Measurements from ENCODE around the gene MTCL1. TPM values are rescaled to one million over a fixed set of nuclear protein-coding genes. Genes with fewer than 3 reads are reported as not detected.

The MTCL1 gene
- total and polyA plus RNA-seq, 2 of the 8 experiments (the other 6 are each of a cell fraction or from before 2014, with no cell fraction given) = 16.6 to 60.8 TPM

DNA sequence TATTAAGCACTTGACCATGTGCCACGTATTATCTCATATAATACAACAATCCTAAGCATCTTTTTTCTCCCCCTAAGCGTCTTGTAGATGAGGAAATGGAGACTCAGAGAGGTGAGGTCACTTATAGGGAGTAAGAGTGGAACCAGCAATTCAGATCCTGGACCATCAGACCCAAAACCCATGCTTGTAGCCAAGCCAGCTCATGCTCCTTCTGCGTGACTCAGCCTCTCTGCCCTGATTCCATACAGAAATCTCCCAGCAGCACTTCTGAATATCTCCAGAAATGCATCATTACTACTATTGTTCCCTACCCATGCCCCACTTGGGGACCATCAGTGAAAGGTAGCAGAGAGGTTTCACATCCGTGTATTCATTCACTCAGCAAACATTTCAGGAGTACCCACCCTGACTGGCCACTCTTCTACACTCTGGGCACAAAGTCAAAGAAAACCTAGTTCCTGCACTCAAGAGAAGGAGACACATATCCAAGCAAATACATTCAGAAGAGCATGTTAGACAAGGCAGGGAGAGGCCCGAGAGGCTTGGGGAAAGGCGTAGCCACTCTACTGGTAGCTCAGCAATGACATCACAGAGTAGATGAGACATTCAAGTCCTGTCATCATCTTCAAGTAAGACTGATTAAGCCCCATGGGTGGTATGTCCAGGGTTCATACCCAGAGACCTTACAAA is 141.9 kb downstream of the MTCL1 start:
- no peak overlapping the region for H3K4me3 ChIP-seq (ENCODE audit: extremely low read depth in 1 of 4, insufficient read depth in 2 of 4, low read depth in 3 of 4, low read length in 4 of 4)
- CTCF ChIA-PET (ENCODE audit: partially characterized antibody) = no interaction called here
- DNase-seq (ENCODE audit: low read depth in 1 of 2, low spot score in 2 of 2) = no peak
- WGBS, 2 experiments (ENCODE audit: extremely low coverage in 1 of 2, insufficient coverage in 1 of 2, insufficient read length in 1 of 2, insufficient replicate concordance in 2 of 2, low coverage in 1 of 2, low lambda C conversion rate in 2 of 2, missing lambda C conversion rate in 1 of 2) = 87% methylated on average over 6 of the region's 6 CpGs; no CpG with 5 or more reads in 1 of the 2 experiments
- no peak overlapping the region for H2BK20ac ChIP-seq (ENCODE audit: low read length)
- H3K27me3 ChIP-seq (replicated peaks in 1 of 4; ENCODE audit: control insufficient read depth in 3 of 4, extremely low read depth in 1 of 4, insufficient read depth in 3 of 4, low read length in 3 of 4) = no peaks in the 10 kb centered on the region
- no peak overlapping the region for H3K4me2 ChIP-seq (ENCODE audit: insufficient read depth in 1 of 2, low read depth in 2 of 2, low read length in 2 of 2)
- POLR2A ChIA-PET (ENCODE audit: partially characterized antibody) = no interaction called here
- H4K91ac ChIP-seq (replicated peaks; ENCODE audit: insufficient read length, low read length) = no peak overlapping the region
- H3K23ac ChIP-seq (ENCODE audit: insufficient read length) = no peak overlapping the region
- H3K14ac ChIP-seq (ENCODE audit: insufficient read length) = no peak overlapping the region
- FAIRE-seq = no peak
- no peaks in the 10 kb centered on the region for H3K79me1 ChIP-seq (ENCODE audit: low read depth, low read length)
- H4K8ac ChIP-seq (ENCODE audit: extremely low read depth, insufficient read depth, low read length) = no peak overlapping the region
- H2BK15ac ChIP-seq (ENCODE audit: low read length) = no peak overlapping the region
- no peak overlapping the region for H2AFZ ChIP-seq (ENCODE audit: low read length)
- no peak overlapping the region for H2BK5ac ChIP-seq (ENCODE audit: low read depth, low read length)
- H3K9me3 ChIP-seq (ENCODE audit: insufficient read depth in 2 of 2, low read depth in 1 of 2, low read length in 1 of 2) = no peaks in the 10 kb centered on the region
- H3K18ac ChIP-seq (ENCODE audit: extremely low read depth, low read length) = no peak overlapping the region
- H4K20me1 ChIP-seq (replicated peaks in 1 of 2; ENCODE audit: control insufficient read depth in 1 of 2, insufficient read depth in 2 of 2, low read length in 2 of 2) = no peaks in the 10 kb centered on the region
- H3K27ac ChIP-seq (ENCODE audit: low read depth, low read length) = no peak overlapping the region
- no peak overlapping the region for H2BK120ac ChIP-seq (replicated peaks; ENCODE audit: low read depth, low read length)
- H3K9ac ChIP-seq (replicated peaks in 1 of 4; ENCODE audit: extremely low read depth in 1 of 4, low read depth in 3 of 4, low read length in 3 of 4) = no peak overlapping the region
- no peak overlapping the region for H3K56ac ChIP-seq (replicated peaks; ENCODE audit: insufficient read length, low read depth, low read length)
- H4K5ac ChIP-seq (ENCODE audit: insufficient read length, low read depth, low read length) = no peak overlapping the region
- no peak overlapping the region for H2AK5ac ChIP-seq (ENCODE audit: low read depth, low read length)
- H2BK12ac ChIP-seq (ENCODE audit: low read depth, low read length) = no peak overlapping the region
- H3K4me1 ChIP-seq (replicated peaks in 1 of 4; ENCODE audit: control insufficient read depth in 3 of 4, insufficient read depth in 4 of 4, low read length in 3 of 4) = no peaks in the 10 kb centered on the region; a peak in 1 of 7 replicates
- H3K23me2 ChIP-seq (ENCODE audit: low read depth, low read length) = no peaks in the 10 kb centered on the region
- H3K79me2 ChIP-seq (ENCODE audit: control insufficient read depth in 1 of 2, insufficient read depth in 2 of 2, low read length in 2 of 2) = no peaks in the 10 kb centered on the region
- no peaks in the 10 kb centered on the region for H3K36me3 ChIP-seq (ENCODE audit: control insufficient read depth in 2 of 4, insufficient read depth in 4 of 4, low read length in 3 of 4)
- H3K4ac ChIP-seq (replicated peaks; ENCODE audit: insufficient read length, low read depth, low read length) = no peak overlapping the region
- TF ChIP-seq EZH2 (IDR thresholded peaks at IDR 0.05; ENCODE audit: low read depth, low read length, severe bottlenecking) (no peak), GTF2F1 (IDR thresholded peaks at IDR 0.05; ENCODE audit: borderline replicate concordance, low read depth, low read length) (no peak), BRCA1 (IDR thresholded peaks at IDR 0.05; ENCODE audit: low read depth, low read length) (no peak), YY1 (IDR thresholded peaks at IDR 0.05; ENCODE audit: low read depth, low read length) (no peak), JUN (IDR thresholded peaks at IDR 0.05; ENCODE audit: low read depth, low read length) (no peak), CEBPB (IDR thresholded peaks at IDR 0.05; ENCODE audit: low read depth, low read length) (no peak), SP4 (IDR thresholded peaks at IDR 0.05; ENCODE audit: low read length) (no peak)
